Stimulated activated naive CD8-positive, alpha-beta T cell treated with anti-CD3 and anti-CD28 coated beads, Interleukin-15, amount 100 ng/mL, for 72 hours (primary cell): ENCODE measurements around the gene ADORA3.

ENCODE experiments used
- ATAC-seq: fragments of 150-1000 bp; cut with Tn5 transposase; 2 replicates; pipeline ENCODE4 v1.10.0; 2021; ENCODE audit warnings: mild to moderate bottlenecking, moderate library complexity
- DNase-seq, 2 donors: peaks; one replicate each; pipeline ENCODE4 v3.0.0; 2021 to 2022
- H3K27ac Mint-ChIP-seq, 2 donors: one replicate each; pipeline ENCODE4 v1.8.0; 2022; ENCODE audit warnings: mild to moderate bottlenecking in 2 of 2, mixed read lengths in 2 of 2, moderate library complexity in 2 of 2
- H3K27me3 Mint-ChIP-seq: one replicate; pipeline ENCODE4 v1.8.0; 2022; ENCODE audit warnings: mixed read lengths
- H3K4me1 Mint-ChIP-seq: one replicate; pipeline ENCODE4 v1.8.0; 2022; ENCODE audit warnings: mild to moderate bottlenecking, mixed read lengths
- H3K4me3 Mint-ChIP-seq, 2 donors: one replicate each; pipeline ENCODE4 v1.8.0; 2022; ENCODE audit warnings: mild to moderate bottlenecking in 2 of 2, mixed read lengths in 2 of 2, moderate library complexity in 1 of 2
- H3K9me3 Mint-ChIP-seq, 2 donors: one replicate each; pipeline ENCODE4 v1.8.0; 2022; ENCODE audit warnings: mixed read lengths in 2 of 2

ADORA3 gene

GRCh38 chr1:111513410-111514020 is 10.1 kb upstream of the ADORA3 start:
- no peak for DNase-seq
- Mint-ChIP-seq H3K27ac (no peak overlapping the region), H3K4me1 (peaks cover 11% of the 10 kb centered on the region), H3K4me3 (no peak overlapping the region), H3K9me3 (no peaks in the 10 kb centered on the region), H3K27me3 (peaks cover 8% of the 10 kb centered on the region)
- no peak for ATAC-seq

DNA sequence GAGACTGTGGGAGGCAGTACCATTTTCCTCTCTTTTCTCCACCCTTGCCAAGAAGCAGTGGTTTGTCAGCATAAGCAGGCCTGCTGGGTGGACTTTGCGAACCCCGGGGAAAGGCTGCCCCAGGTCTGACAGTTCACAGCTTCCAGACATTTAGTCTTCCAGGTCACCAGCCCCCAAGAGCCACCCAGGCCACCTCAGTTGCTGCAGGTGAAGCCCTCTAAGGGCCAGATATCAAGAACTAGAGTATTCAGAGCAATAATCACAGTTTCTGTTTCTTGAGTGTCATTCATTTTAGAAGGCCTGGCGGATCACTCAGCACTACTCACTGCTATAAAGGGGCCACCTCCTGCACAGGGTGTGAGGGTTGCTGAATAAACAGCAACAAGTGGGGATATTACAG is 9.5 kb upstream of the ADORA3 start:
- Mint-ChIP-seq H3K27ac (peak overlapping the region in 1 of 2 donors; percentile 32), H3K4me1 (peaks cover 17% of the 10 kb centered on the region), H3K4me3 (no peak overlapping the region), H3K27me3 (peaks cover 8% of the 10 kb centered on the region), H3K9me3 (no peaks in the 10 kb centered on the region)
- ATAC-seq (no peak), DNase-seq (no peak)

GRCh38 chr1:111512132-111512889 is 8.9 kb upstream of the ADORA3 start:
- Mint-ChIP-seq H3K27ac (no peak overlapping the region), H3K27me3 (peaks cover 8% of the 10 kb centered on the region), H3K4me3 (no peak overlapping the region), H3K9me3 (no peaks in the 10 kb centered on the region), H3K4me1 (peaks cover 23% of the 10 kb centered on the region)
- DNase-seq (no peak), ATAC-seq (no peak)

GRCh38 chr1:111511370-111511769 is 7.9 kb upstream of the ADORA3 start:
- DNase-seq (no peak), ATAC-seq (no peak)
- Mint-ChIP-seq H3K27ac (no peak overlapping the region), H3K27me3 (peaks cover 8% of the 10 kb centered on the region), H3K9me3 (no peaks in the 10 kb centered on the region), H3K4me3 (no peak overlapping the region), H3K4me1 (peaks cover 30% of the 10 kb centered on the region)

DNA sequence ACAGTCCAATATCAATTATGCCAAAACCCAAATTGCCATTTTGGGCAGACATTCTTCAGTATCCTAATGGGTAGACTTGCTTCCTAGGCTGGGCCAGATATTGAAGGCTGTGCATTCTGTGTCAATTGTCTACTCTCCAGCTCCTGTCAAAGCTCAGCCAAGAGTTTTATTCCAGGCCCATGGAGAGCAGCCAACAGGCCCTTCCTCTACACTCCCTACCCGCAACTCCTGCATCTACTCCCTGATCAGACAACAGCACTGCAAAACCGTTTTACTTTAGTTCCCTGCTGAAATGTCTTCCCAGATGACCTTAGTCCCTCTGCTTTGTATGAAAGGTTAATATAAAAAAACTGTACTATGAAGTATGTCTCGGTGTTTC is 6.6 kb upstream of the ADORA3 start:
- ATAC-seq = no peak
- Mint-ChIP-seq H3K4me3 (no peak overlapping the region), H3K4me1 (peaks cover 44% of the 10 kb centered on the region), H3K9me3 (no peaks in the 10 kb centered on the region), H3K27ac (no peak overlapping the region), H3K27me3 (peaks cover 4% of the 10 kb centered on the region)
- no peak for DNase-seq

DNA sequence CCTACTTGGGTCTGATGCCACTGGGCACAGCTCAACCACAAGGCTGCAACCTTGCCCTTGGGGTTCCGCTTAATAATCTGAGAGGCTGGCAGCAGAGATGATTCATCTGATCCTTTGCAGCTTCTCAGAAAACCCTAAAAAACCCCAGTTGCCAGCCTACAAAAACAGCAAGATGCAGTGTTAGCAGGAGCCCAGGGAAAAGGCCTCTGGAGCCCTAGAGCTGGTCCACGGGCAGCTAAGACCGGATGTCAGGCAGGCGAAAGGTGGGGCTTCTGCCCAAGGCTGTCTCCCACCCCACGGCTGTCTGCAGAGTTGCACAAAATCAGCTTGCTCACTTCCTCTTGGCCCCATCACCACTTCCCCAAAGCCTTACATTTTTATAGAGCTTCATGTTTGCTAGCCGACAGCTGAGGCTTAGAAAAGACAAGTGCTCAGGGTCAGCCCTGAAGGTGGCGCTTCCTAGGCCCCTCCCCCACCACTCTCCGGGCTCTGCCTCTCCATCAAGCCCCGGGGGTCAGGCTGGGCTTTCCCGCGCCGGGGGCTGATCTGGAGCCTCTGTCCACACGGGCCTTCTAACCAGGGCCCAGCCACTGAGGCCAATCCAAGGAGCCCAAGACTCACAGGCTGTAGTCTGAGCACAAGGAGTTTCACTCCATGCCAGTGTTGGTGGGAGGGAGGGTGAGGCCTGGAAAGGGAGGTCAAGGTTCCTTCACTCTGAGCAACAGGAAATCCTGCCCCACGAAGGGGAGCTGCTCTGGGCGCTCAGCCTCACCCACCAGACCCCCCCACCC is 4.2 kb upstream of the ADORA3 start:
- peak overlapping the region; percentile 87 to 92 for H3K27ac Mint-ChIP-seq
- peaks cover 56% of the 10 kb centered on the region for H3K4me1 Mint-ChIP-seq
- H3K4me3 Mint-ChIP-seq = peak overlapping the region; percentile 67 to 73
- H3K9me3 Mint-ChIP-seq = no peaks in the 10 kb centered on the region
- DNase-seq (peak; percentile 63 to 79), ATAC-seq (peak; percentile 80)
- H3K27me3 Mint-ChIP-seq = no peaks in the 10 kb centered on the region

- peak overlapping the region in 1 of 2 donors; percentile 78 for H3K27ac Mint-ChIP-seq
- no peaks in the 10 kb centered on the region for H3K9me3 Mint-ChIP-seq
- DNase-seq = no peak
- no peak for ATAC-seq
- no peaks in the 10 kb centered on the region for H3K27me3 Mint-ChIP-seq
- peaks cover 56% of the 10 kb centered on the region for H3K4me1 Mint-ChIP-seq
- H3K4me3 Mint-ChIP-seq = no peak overlapping the region
Measured at GRCh38 chr1:111506561-111506960, 3.1 kb upstream of the ADORA3 start.

DNA sequence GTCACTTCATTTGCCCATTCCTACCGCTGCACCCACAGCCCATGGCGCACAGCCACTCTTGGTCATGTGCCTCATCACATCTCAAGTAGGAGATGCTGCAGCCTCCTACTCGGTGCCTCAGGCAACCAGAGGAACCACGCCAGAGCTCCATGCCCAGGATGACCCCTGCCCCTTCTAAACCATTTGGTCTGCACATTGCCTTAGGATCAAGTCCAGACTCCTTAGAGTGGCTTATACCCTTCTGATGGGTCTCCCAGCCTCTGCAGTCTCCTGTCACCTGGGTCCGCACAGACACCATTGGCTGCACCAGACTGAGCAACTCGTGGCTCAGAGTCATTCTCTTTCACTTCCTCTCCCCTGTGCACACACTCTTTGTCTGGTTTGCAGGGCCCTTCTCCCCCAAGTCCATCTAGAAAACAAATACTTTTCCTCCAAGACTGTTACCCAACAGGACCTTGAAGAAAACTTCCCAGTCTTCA is 2.2 kb upstream of the ADORA3 start:
- no peaks in the 10 kb centered on the region for H3K9me3 Mint-ChIP-seq
- DNase-seq (no peak), ATAC-seq (peak; percentile 36)
- peak overlapping the region; percentile 1 to 44 for H3K4me3 Mint-ChIP-seq
- no peak overlapping the region for H3K27ac Mint-ChIP-seq
- H3K4me1 Mint-ChIP-seq = peaks cover 56% of the 10 kb centered on the region
- no peaks in the 10 kb centered on the region for H3K27me3 Mint-ChIP-seq

- Mint-ChIP-seq H3K4me3 (no peak overlapping the region), H3K27me3 (no peaks in the 10 kb centered on the region), H3K27ac (no peak overlapping the region)
Measured at GRCh38 chr1:111504097-111504496, 664 bp upstream of the ADORA3 start.

DNA sequence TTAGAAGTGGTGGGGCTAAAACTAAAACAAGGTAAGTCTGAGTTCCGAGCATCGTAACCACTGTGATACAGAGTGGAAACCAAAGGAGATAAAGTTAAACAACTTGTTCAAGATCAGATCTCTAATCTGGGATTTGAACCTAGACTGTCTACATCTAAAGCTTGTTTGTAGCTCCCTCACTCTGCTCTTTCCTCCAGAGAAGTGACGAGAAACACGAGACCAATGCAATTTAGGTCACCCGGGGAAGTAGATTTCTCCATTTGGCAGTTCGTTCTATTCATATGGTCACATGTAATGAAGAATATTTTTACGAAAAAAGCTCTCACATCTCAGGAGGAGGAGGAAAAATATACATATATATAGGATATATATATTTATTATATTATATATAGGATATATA is 1.8 kb downstream of the ADORA3 start:
- DNase-seq (no peak), ATAC-seq (no peak)
- peaks cover 46% of the 10 kb centered on the region for H3K4me1 Mint-ChIP-seq
- no peak overlapping the region for H3K4me3 Mint-ChIP-seq
- H3K27me3 Mint-ChIP-seq = no peaks in the 10 kb centered on the region
- H3K9me3 Mint-ChIP-seq = peaks cover 11 to 23% of the 10 kb centered on the region in 2 donors
- H3K27ac Mint-ChIP-seq = no peak overlapping the region

More at GRCh38 chr1:111504097-111504496, 664 bp upstream of the ADORA3 start:
- ATAC-seq (no peak), DNase-seq (no peak)
- peaks cover 4 to 13% of the 10 kb centered on the region in 2 donors for H3K9me3 Mint-ChIP-seq
- H3K4me1 Mint-ChIP-seq = peaks cover 50% of the 10 kb centered on the region

GRCh38 chr1:111499026-111499785 is 4.2 kb downstream of the ADORA3 start:
- ATAC-seq = no peak
- H3K27ac Mint-ChIP-seq = no peak overlapping the region
- DNase-seq = no peak
- H3K4me3 Mint-ChIP-seq = no peak overlapping the region
- no peaks in the 10 kb centered on the region for H3K27me3 Mint-ChIP-seq
- peaks cover 30 to 47% of the 10 kb centered on the region in 2 donors for H3K9me3 Mint-ChIP-seq
- H3K4me1 Mint-ChIP-seq = peaks cover 37% of the 10 kb centered on the region

- DNase-seq = no peak
- Mint-ChIP-seq H3K27me3 (no peaks in the 10 kb centered on the region), H3K27ac (no peak overlapping the region), H3K9me3 (peaks cover 33 to 50% of the 10 kb centered on the region in 2 donors), H3K4me3 (peak overlapping the region in 1 of 2 donors; percentile 54), H3K4me1 (peaks cover 30% of the 10 kb centered on the region)
- peak; percentile 66 for ATAC-seq
Measured at GRCh38 chr1:111497592-111497991, 5.8 kb downstream of the ADORA3 start.

DNA sequence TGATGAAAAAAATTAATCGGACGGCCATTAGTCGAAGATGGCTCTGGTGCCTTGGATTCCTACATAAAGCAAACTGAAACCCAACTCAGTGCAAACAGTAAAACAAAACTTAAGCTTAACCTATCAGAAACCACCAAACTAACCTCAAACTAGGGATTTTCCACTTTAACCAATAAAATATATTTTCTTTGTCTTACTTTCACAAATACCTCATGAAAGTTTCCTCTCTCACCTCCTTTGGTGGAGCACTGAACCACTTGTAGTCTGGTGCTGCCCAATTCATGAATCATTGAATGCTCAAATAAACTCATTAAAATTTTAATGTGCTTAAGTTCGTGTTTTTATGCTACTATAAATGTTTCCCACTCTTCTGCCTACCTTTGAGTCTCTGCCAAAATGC is 7.0 kb downstream of the ADORA3 start:
- Mint-ChIP-seq H3K27ac (peak overlapping the region; percentile 11 to 84), H3K4me3 (peak overlapping the region in 1 of 2 donors; percentile 9), H3K27me3 (no peaks in the 10 kb centered on the region), H3K9me3 (peaks cover 33 to 50% of the 10 kb centered on the region in 2 donors), H3K4me1 (peaks cover 30% of the 10 kb centered on the region)
- DNase-seq (peak in 1 of 2 donors; percentile 38), ATAC-seq (peak; percentile 92)

- no peak overlapping the region for H3K27ac Mint-ChIP-seq
- no peak for DNase-seq
- no peak for ATAC-seq
- peaks cover 11% of the 10 kb centered on the region for H3K4me1 Mint-ChIP-seq
- no peaks in the 10 kb centered on the region for H3K27me3 Mint-ChIP-seq
- H3K4me3 Mint-ChIP-seq = no peak overlapping the region
- H3K9me3 Mint-ChIP-seq = peaks cover 17 to 21% of the 10 kb centered on the region in 2 donors
Measured at GRCh38 chr1:111491070-111491469, 12.4 kb downstream of the ADORA3 start.

DNA sequence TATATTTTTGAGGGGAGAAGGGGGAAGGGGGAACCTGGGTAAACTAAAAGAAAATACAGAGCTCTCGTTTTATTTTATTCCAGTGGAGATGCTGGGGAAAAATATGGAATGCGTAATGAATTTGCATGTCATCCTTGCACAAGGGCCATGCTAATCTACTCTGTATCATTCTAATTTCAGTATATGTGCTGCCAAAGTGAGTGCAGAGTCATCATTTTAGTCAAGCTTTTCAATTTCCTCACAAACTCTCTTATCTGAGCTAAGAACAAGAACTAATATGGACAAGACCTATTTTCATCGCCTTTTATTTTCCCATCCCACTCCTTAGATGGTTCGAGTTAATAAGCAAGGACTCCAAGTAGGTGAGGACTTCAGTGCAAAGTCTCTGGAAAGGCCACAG is 13.2 kb downstream of the ADORA3 start:
- Mint-ChIP-seq H3K4me3 (no peak overlapping the region), H3K9me3 (peaks cover 12 to 13% of the 10 kb centered on the region in 2 donors), H3K27me3 (no peaks in the 10 kb centered on the region), H3K4me1 (peaks cover 8% of the 10 kb centered on the region), H3K27ac (no peak overlapping the region)
- ATAC-seq = no peak
- no peak for DNase-seq
